DND-41 (cell line): ENCODE results near the gene ENAH.

Experiments used
- ATAC-seq: fragments of 200-7000 bp; cut with Tn5 transposase; 3 replicates; pipeline ENCODE4 v1.9.1; 2021; ENCODE audit warnings: low read depth; ENCODE audit not compliant: insufficient read depth
- DNase-seq: peaks from one replicate; pipeline ENCODE4 v3.0.0-alpha.2; 2020
- H2AFZ ChIP-seq: 2 replicates; pipeline ENCODE4 v1.6.0; 2012; ENCODE audit warnings: low read depth, low read length
- H3K27ac ChIP-seq: 2 replicates; pipeline ENCODE4 v1.5.1; 2012; ENCODE audit warnings: low read length, inconsistent platforms
- H3K27me3 ChIP-seq: fragments of 200-600 bp; sonication (generic); 2 replicates; pipeline ENCODE4 v1.6.0; 2012; ENCODE audit warnings: low read length, mild to moderate bottlenecking, inconsistent platforms; ENCODE audit not compliant: insufficient read depth, poor library complexity
- H3K36me3 ChIP-seq: 2 replicates; pipeline ENCODE4 v1.5.1; 2012; ENCODE audit warnings: low read length, inconsistent platforms; ENCODE audit not compliant: insufficient read depth
- H3K4me1 ChIP-seq: 2 replicates; pipeline ENCODE4 v1.5.1; 2012; ENCODE audit warnings: mild to moderate bottlenecking, low read length; ENCODE audit not compliant: insufficient read depth
- H3K4me2 ChIP-seq: 2 replicates; pipeline ENCODE4 v1.6.0; 2012; ENCODE audit warnings: mild to moderate bottlenecking, moderate library complexity, low read length, inconsistent platforms; ENCODE audit not compliant: insufficient read depth
- H3K4me3 ChIP-seq, 2 experiments: fragments of 200-600 bp in 1 of 2; shearing (Covaris generic) in 1 of 2; 2 replicates each; pipeline ENCODE4 v1.5.1; 2012 to 2016; ENCODE audit warnings: inconsistent platforms in 2 of 2, low read length in 2 of 2, mild to moderate bottlenecking in 2 of 2, low read depth in 1 of 2, moderate library complexity in 1 of 2
- H3K79me2 ChIP-seq: 2 replicates; pipeline ENCODE4 v1.6.0; 2012; ENCODE audit warnings: low read length, inconsistent platforms; ENCODE audit not compliant: insufficient read depth
- H3K9ac ChIP-seq: 2 replicates; pipeline ENCODE4 v1.6.0; 2012; ENCODE audit warnings: low read depth, mild to moderate bottlenecking, inconsistent platforms, low read length, moderate library complexity
- H3K9me3 ChIP-seq: 2 replicates; pipeline ENCODE4 v1.5.1; 2012; ENCODE audit warnings: low read length, moderate library complexity, mild to moderate bottlenecking, inconsistent platforms; ENCODE audit not compliant: insufficient read depth, severe bottlenecking
- H4K20me1 ChIP-seq: 2 replicates; pipeline ENCODE4 v1.6.0; 2012; ENCODE audit warnings: low read length; ENCODE audit not compliant: insufficient read depth
- CTCF ChIP-seq: IDR thresholded peaks from 2 replicates; pipeline ENCODE4 v1.5.1; 2012; ENCODE audit warnings: borderline replicate concordance, low read length, moderate library complexity, mild to moderate bottlenecking; ENCODE audit not compliant: poor library complexity, severe bottlenecking; ENCODE audit errors: extremely low read depth
- EZH2 ChIP-seq: IDR thresholded peaks from 3 replicates; pipeline ENCODE4 v1.6.1; 2012; ENCODE audit warnings: borderline replicate concordance, low read depth, mild to moderate bottlenecking, moderate library complexity, low read length, inconsistent platforms; ENCODE audit not compliant: severe bottlenecking

ENAH gene

DNA sequence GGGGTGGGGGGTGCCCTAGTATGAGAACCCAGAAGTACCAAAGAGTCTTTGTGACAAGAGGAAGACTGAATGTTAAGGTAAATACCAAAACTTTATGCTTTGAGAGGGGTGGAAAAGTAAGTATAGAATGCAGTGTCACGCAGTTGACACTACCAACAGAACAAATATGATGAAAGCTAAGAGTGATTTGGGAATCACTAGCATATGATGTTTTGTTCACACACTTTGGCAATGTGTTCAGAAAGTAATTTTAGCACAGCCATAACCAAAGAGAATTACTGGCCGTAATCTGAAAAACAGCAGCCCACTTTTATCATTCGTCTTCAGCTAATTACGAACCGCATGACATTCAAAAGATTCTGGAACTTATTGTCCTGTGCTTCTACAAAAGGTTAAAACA lies 59.5 kb downstream of the ENAH start:
- Histone ChIP-seq H3K4me1 (no peaks in the 10 kb centered on the region), H3K36me3 (no peaks in the 10 kb centered on the region), H4K20me1 (no peaks in the 10 kb centered on the region), H3K27ac (no peak overlapping the region), H3K9me3 (no peaks in the 10 kb centered on the region), H3K27me3 (no peaks in the 10 kb centered on the region), H3K79me2 (no peaks in the 10 kb centered on the region), H3K4me3 (no peak overlapping the region), H2AFZ (no peak overlapping the region), H3K4me2 (no peak overlapping the region), H3K9ac (no peak overlapping the region)
- DNase-seq (no peak), ATAC-seq (no peak)
- TF ChIP-seq CTCF = no peak
- no peak for TF ChIP-seq EZH2

- Histone ChIP-seq H4K20me1 (no peaks in the 10 kb centered on the region), H3K9me3 (no peaks in the 10 kb centered on the region), H3K36me3 (no peaks in the 10 kb centered on the region), H3K79me2 (no peaks in the 10 kb centered on the region), H3K4me1 (no peaks in the 10 kb centered on the region), H3K9ac (no peak overlapping the region), H3K4me3 (no peak overlapping the region), H3K27me3 (no peaks in the 10 kb centered on the region), H3K27ac (no peak overlapping the region), H2AFZ (no peak overlapping the region), H3K4me2 (no peak overlapping the region)
- TF ChIP-seq EZH2 = no peak
- TF ChIP-seq CTCF = no peak
- DNase-seq = no peak
- ATAC-seq = no peak
Measured at GRCh38 chr1:225592362-225593025, 60.4 kb downstream of the ENAH start.

GRCh38 chr1:225587310-225587709 lies 65.6 kb downstream of the ENAH start:
- Histone ChIP-seq H3K27me3 (no peaks in the 10 kb centered on the region), H3K27ac (no peak overlapping the region), H2AFZ (no peak overlapping the region), H3K9me3 (no peaks in the 10 kb centered on the region), H3K4me1 (no peaks in the 10 kb centered on the region), H3K79me2 (no peaks in the 10 kb centered on the region), H3K36me3 (no peaks in the 10 kb centered on the region), H3K9ac (no peak overlapping the region), H3K4me2 (no peak overlapping the region), H4K20me1 (no peaks in the 10 kb centered on the region), H3K4me3 (no peak overlapping the region)
- TF ChIP-seq CTCF = no peak
- no peak for TF ChIP-seq EZH2
- DNase-seq (no peak), ATAC-seq (no peak)

DNA sequence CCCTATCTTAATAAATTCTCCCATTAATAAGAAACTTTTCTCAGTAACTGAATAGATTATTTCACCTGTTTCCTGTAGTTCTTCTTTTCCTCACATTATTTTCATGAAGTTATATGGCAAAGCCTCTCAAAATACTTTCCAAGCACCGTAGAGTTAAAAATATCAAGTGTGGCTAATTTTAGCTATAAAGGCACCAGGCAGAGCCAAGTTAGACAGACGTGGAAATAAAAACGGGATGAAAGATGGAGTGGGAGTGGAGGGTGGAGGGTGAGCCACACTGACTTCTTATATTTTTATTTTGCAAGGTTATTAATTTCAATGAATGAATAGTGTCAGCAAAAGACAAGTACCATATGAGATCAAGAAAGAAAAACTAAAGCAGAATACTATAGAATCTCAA lies 71.7 kb downstream of the ENAH start:
- no peak overlapping the region for H3K4me2 ChIP-seq
- H3K27ac ChIP-seq = no peak overlapping the region
- no peaks in the 10 kb centered on the region for H3K36me3 ChIP-seq
- no peak overlapping the region for H3K4me3 ChIP-seq
- no peaks in the 10 kb centered on the region for H3K9me3 ChIP-seq
- TF ChIP-seq CTCF = no peak
- no peak for TF ChIP-seq EZH2
- H3K9ac ChIP-seq = no peak overlapping the region
- ATAC-seq (no peak), DNase-seq (no peak)
- H3K79me2 ChIP-seq = no peaks in the 10 kb centered on the region
- H3K4me1 ChIP-seq = no peaks in the 10 kb centered on the region
- no peaks in the 10 kb centered on the region for H4K20me1 ChIP-seq
- H3K27me3 ChIP-seq = no peaks in the 10 kb centered on the region
- no peak overlapping the region for H2AFZ ChIP-seq
